ENCODE measurements around the gene ATP11B. TPM values are rescaled to one million over a fixed set of nuclear protein-coding genes. Genes with fewer than 3 reads are reported as not detected.

ATP11B gene
- total and polyA plus RNA-seq, 2 of the 8 experiments (the other 6 are each of a cell fraction or from before 2014, with no cell fraction given), result 5.1 to 26.5 TPM

DNA sequence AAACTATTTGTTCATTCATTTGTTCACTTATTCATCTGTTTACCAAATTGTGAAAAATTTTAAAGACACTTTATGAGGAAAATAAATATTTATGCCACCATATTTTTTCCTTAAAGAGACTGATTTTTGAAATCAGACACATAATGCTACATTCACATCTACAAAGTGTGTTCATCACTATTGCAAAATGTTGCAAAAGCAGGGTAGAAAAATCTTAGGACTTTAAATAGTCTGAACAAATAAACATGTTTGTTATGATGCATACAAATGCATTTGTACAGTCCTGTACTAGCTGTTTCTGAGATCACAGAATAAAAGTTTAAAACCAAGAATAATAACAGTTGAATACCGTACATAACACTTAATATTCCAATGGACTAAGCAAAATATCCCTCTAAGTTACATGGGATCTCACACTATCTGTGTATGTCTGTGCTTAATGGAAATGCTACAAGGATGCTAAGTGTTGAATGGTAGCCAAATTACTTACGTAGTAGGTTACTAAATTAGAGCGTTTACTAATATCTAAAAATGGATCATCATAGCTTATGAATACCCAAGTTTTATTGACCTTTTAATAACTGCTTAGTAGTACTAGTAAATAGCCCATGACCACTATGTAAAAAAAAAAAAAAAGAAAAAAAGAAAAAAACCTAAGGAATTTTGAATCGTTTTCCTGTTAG is 25.1 kb downstream of the ATP11B start:
- Histone ChIP-seq H2BK5ac (ENCODE audit: low read depth, low read length) (no peak overlapping the region), H3K14ac (ENCODE audit: insufficient read length) (no peak overlapping the region), H4K20me1 (replicated peaks in 1 of 2; ENCODE audit: control insufficient read depth in 1 of 2, insufficient read depth in 2 of 2, low read length in 2 of 2) (no peaks in the 10 kb centered on the region), H3K79me2 (ENCODE audit: control insufficient read depth in 1 of 2, insufficient read depth in 2 of 2, low read length in 2 of 2) (no peaks in the 10 kb centered on the region), H2BK20ac (ENCODE audit: low read length) (no peak overlapping the region), H2AK5ac (ENCODE audit: low read depth, low read length) (no peak overlapping the region), H3K4ac (replicated peaks; ENCODE audit: insufficient read length, low read depth, low read length) (no peak overlapping the region), H2AFZ (ENCODE audit: low read length) (no peak overlapping the region), H3K27ac (ENCODE audit: low read depth, low read length) (no peak overlapping the region), H4K8ac (ENCODE audit: extremely low read depth, insufficient read depth, low read length) (no peak overlapping the region), H3K9me3 (ENCODE audit: insufficient read depth in 2 of 2, low read depth in 1 of 2, low read length in 1 of 2) (no peaks in the 10 kb centered on the region), H3K9ac (replicated peaks in 1 of 4; ENCODE audit: extremely low read depth in 1 of 4, low read depth in 3 of 4, low read length in 3 of 4) (no peak overlapping the region), H4K5ac (ENCODE audit: insufficient read length, low read depth, low read length) (no peak overlapping the region), H3K4me1 (replicated peaks in 1 of 4; ENCODE audit: control insufficient read depth in 3 of 4, insufficient read depth in 4 of 4, low read length in 3 of 4) (no peaks in the 10 kb centered on the region), H3K23ac (ENCODE audit: insufficient read length) (no peak overlapping the region), H3K18ac (ENCODE audit: extremely low read depth, low read length) (no peak overlapping the region), H3K23me2 (ENCODE audit: low read depth, low read length) (no peaks in the 10 kb centered on the region), H4K91ac (replicated peaks; ENCODE audit: insufficient read length, low read length) (no peak overlapping the region), H2BK12ac (ENCODE audit: low read depth, low read length) (no peak overlapping the region), H2BK15ac (ENCODE audit: low read length) (no peak overlapping the region), H3K27me3 (replicated peaks in 1 of 4; ENCODE audit: control insufficient read depth in 3 of 4, extremely low read depth in 1 of 4, insufficient read depth in 3 of 4, low read length in 3 of 4) (no peaks in the 10 kb centered on the region), H3K56ac (replicated peaks; ENCODE audit: insufficient read length, low read depth, low read length) (no peak overlapping the region), H3K4me2 (ENCODE audit: insufficient read depth in 1 of 2, low read depth in 2 of 2, low read length in 2 of 2) (peak overlapping the region in 1 of 2 experiments; percentile 42; a peak in 1 of 4 replicates), H3K4me3 (ENCODE audit: extremely low read depth in 1 of 4, insufficient read depth in 2 of 4, low read depth in 3 of 4, low read length in 4 of 4) (peak overlapping the region in 2 of 4 experiments; percentile 26 to 32; a peak in 2 of 8 replicates), H2BK120ac (replicated peaks; ENCODE audit: low read depth, low read length) (no peak overlapping the region), H3K79me1 (ENCODE audit: low read depth, low read length) (no peaks in the 10 kb centered on the region), H3K36me3 (ENCODE audit: control insufficient read depth in 2 of 4, insufficient read depth in 4 of 4, low read length in 3 of 4) (no peaks in the 10 kb centered on the region)
- TF ChIP-seq CEBPB (IDR thresholded peaks at IDR 0.05; ENCODE audit: low read depth, low read length) (no peak), TAF1 (IDR thresholded peaks at IDR 0.05; ENCODE audit: low read depth, low read length) (no peak), SAP30 (IDR thresholded peaks at IDR 0.05; ENCODE audit: insufficient read depth, insufficient replicate concordance, low read length) (no peak), RBBP5 (IDR thresholded peaks at IDR 0.05; ENCODE audit: borderline replicate concordance, low read depth, low read length) (no peak), NRF1 (IDR thresholded peaks at IDR 0.05; ENCODE audit: low read depth, low read length) (no peak), GABPA (IDR thresholded peaks at IDR 0.05; ENCODE audit: borderline replicate concordance, insufficient read depth, low read length) (no peak), BRCA1 (IDR thresholded peaks at IDR 0.05; ENCODE audit: low read depth, low read length) (no peak), CHD2 (IDR thresholded peaks at IDR 0.05; ENCODE audit: low read length) (no peak), KDM1A (IDR thresholded peaks at IDR 0.05; ENCODE audit: borderline replicate concordance, low read length) (no peak)
- TF ChIP-seq, protein P1, sequence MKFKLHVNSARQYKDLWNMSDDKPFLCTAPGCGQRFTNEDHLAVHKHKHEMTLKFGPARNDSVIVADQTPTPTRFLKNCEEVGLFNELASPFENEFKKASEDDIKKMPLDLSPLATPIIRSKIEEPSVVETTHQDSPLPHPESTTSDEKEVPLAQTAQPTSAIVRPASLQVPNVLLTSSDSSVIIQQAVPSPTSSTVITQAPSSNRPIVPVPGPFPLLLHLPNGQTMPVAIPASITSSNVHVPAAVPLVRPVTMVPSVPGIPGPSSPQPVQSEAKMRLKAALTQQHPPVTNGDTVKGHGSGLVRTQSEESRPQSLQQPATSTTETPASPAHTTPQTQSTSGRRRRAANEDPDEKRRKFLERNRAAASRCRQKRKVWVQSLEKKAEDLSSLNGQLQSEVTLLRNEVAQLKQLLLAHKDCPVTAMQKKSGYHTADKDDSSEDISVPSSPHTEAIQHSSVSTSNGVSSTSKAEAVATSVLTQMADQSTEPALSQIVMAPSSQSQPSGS (IDR thresholded peaks at IDR 0.05; ENCODE audit: low read length), result no peak
- DNase-seq (ENCODE audit: low read depth in 1 of 2, low spot score in 2 of 2), result no peak
- CTCF ChIA-PET (ENCODE audit: partially characterized antibody), result interaction anchor here (0.8 to 1.3 kb wide), 3 partner anchors 9 to 110 kb away, joined by 3 read pairs; no protein-coding TSS in a partner anchor
- FAIRE-seq, result no peak
- POLR2A ChIA-PET (ENCODE audit: partially characterized antibody), result no interaction called here
- WGBS, 2 experiments (ENCODE audit: extremely low coverage in 1 of 2, insufficient coverage in 1 of 2, insufficient read length in 1 of 2, insufficient replicate concordance in 2 of 2, low coverage in 1 of 2, low lambda C conversion rate in 2 of 2, missing lambda C conversion rate in 1 of 2), result 83% methylated on average over 4 of the region's 4 CpGs; no CpG with 5 or more reads in 1 of the 2 experiments

Data from H1 (cell line).